ENCODE data around the gene RPL13. TPM values are rescaled to one million over a fixed set of nuclear protein-coding genes. Genes with fewer than 3 reads are reported as not detected.

Gene RPL13
- total RNA-seq, 1 donor from 2014 or later: 17,833 TPM

GRCh38 chr16:89541792-89542191 lies 18.7 kb upstream of the RPL13 start:
- DNase-seq (ENCODE audit: low read depth): no peak
- Histone ChIP-seq H3K27me3 (ENCODE audit: control insufficient read depth, insufficient read depth, low read length) (no peaks in the 10 kb centered on the region), H3K4me3 (ENCODE audit: low read depth, low read length) (no peak overlapping the region), H3K36me3 (ENCODE audit: control insufficient read depth, insufficient read depth, low read length) (peaks cover 1% of the 10 kb centered on the region)
- no peak for TF ChIP-seq CTCF (IDR thresholded peaks at IDR 0.05; ENCODE audit: insufficient read depth, low read length, poor library complexity, severe bottlenecking)

- Histone ChIP-seq H3K4me3 (ENCODE audit: low read depth, low read length) (no peak overlapping the region), H3K36me3 (ENCODE audit: control insufficient read depth, insufficient read depth, low read length) (peaks cover 1% of the 10 kb centered on the region), H3K27me3 (ENCODE audit: control insufficient read depth, insufficient read depth, low read length) (no peaks in the 10 kb centered on the region)
- DNase-seq (ENCODE audit: low read depth): no peak
- TF ChIP-seq CTCF (IDR thresholded peaks at IDR 0.05; ENCODE audit: insufficient read depth, low read length, poor library complexity, severe bottlenecking): no peak
Observed at GRCh38 chr16:89544113-89544512, 16.4 kb upstream of the RPL13 start.

- Histone ChIP-seq H3K27me3 (ENCODE audit: control insufficient read depth, insufficient read depth, low read length) (no peaks in the 10 kb centered on the region), H3K4me3 (ENCODE audit: low read depth, low read length) (no peak overlapping the region), H3K36me3 (ENCODE audit: control insufficient read depth, insufficient read depth, low read length) (peaks cover 1% of the 10 kb centered on the region)
- no peak for TF ChIP-seq CTCF (IDR thresholded peaks at IDR 0.05; ENCODE audit: insufficient read depth, low read length, poor library complexity, severe bottlenecking)
- DNase-seq (ENCODE audit: low read depth): no peak
Observed at GRCh38 chr16:89544713-89545043, 15.8 kb upstream of the RPL13 start.

- H3K27me3 ChIP-seq (ENCODE audit: control insufficient read depth, insufficient read depth, low read length): no peaks in the 10 kb centered on the region
- DNase-seq (ENCODE audit: low read depth): no peak
- no peak for TF ChIP-seq CTCF (IDR thresholded peaks at IDR 0.05; ENCODE audit: insufficient read depth, low read length, poor library complexity, severe bottlenecking)
- peaks cover 1% of the 10 kb centered on the region for H3K36me3 ChIP-seq (ENCODE audit: control insufficient read depth, insufficient read depth, low read length)
- H3K4me3 ChIP-seq (ENCODE audit: low read depth, low read length): no peak overlapping the region
Observed at GRCh38 chr16:89545044-89545830, 15.2 kb upstream of the RPL13 start.

GRCh38 chr16:89545831-89546574 lies 14.5 kb upstream of the RPL13 start:
- DNase-seq (ENCODE audit: low read depth): no peak
- no peak for TF ChIP-seq CTCF (IDR thresholded peaks at IDR 0.05; ENCODE audit: insufficient read depth, low read length, poor library complexity, severe bottlenecking)
- Histone ChIP-seq H3K4me3 (ENCODE audit: low read depth, low read length) (no peak overlapping the region), H3K36me3 (ENCODE audit: control insufficient read depth, insufficient read depth, low read length) (peaks cover 1% of the 10 kb centered on the region), H3K27me3 (ENCODE audit: control insufficient read depth, insufficient read depth, low read length) (no peaks in the 10 kb centered on the region)
